Measurements from ENCODE around the gene PCDHGA8.

Gene PCDHGA8

DNA sequence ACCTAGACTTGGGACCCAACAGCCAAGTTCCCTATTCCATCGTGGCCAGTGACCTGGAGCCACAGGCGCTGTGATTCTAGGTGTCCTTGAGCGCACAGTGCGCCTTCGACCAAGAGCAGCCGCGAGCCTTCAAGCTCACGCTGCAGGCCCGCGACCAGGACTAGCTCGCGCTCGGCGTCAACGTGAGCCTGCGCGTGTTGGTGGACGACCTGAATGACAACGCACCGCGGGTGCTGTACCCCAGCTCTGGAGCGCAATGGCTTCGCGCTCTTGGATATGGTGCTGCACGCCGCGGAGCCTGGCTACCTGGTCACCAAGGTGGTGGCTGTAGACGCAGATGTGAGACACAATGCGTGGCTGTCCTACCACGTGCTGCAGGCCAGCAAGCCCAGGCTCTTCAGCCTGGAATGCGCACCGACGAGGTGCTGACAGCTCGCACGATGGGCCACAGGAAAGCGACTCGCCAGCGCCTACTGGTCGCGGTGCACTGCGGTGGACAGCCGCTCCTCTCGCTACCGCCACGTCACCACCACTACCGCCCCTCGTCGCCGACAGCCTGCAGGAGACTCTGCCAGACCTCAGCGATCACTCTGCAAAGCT, 49.2 kb downstream of the PCDHGA8 start:
- H3K4me2 ChIP-seq (ENCODE audit: low read depth, low read length, poor library complexity, severe bottlenecking): no peak overlapping the region
- no peaks in the 10 kb centered on the region for H4K20me1 ChIP-seq (ENCODE audit: insufficient read depth, low read length, poor library complexity, severe bottlenecking)
- H3F3A ChIP-seq (ENCODE audit: low read depth): no peaks in the 10 kb centered on the region
- H3K9ac ChIP-seq (ENCODE audit: low read depth, low read length, poor library complexity, severe bottlenecking): no peak overlapping the region
- H3K27me3 ChIP-seq (ENCODE audit: insufficient read depth, low read length, poor library complexity, severe bottlenecking): no peaks in the 10 kb centered on the region
- TF ChIP-seq CTCF (conservative IDR thresholded peaks at IDR 0.05; ENCODE audit: low read length): no peak
- no peaks in the 10 kb centered on the region for H3K9me2 ChIP-seq (replicated peaks; ENCODE audit: low read depth, low read length)
- no peaks in the 10 kb centered on the region for H3K9me3 ChIP-seq (ENCODE audit: insufficient read depth, low read depth, low read length)
- H3K36me3 ChIP-seq (ENCODE audit: insufficient read depth, low read length): no peaks in the 10 kb centered on the region
- H3K4me3 ChIP-seq (ENCODE audit: low read length, poor library complexity, severe bottlenecking): no peak overlapping the region
- H3K79me2 ChIP-seq (ENCODE audit: insufficient read depth, low read length): no peaks in the 10 kb centered on the region
- no peak overlapping the region for H2AFZ ChIP-seq (ENCODE audit: low read length)
- no peaks in the 10 kb centered on the region for H3K4me1 ChIP-seq (ENCODE audit: insufficient read depth, low read length, poor library complexity, severe bottlenecking)
